ENCODE results near the gene TMEM30A. TPM values are rescaled to one million over a fixed set of nuclear protein-coding genes. Genes with fewer than 3 reads are reported as not detected.

TMEM30A gene
- total RNA-seq, 1 experiment from 2014 or later: 65.2 TPM

- peak overlapping the region in 1 of 3 experiments; percentile 69; a peak in 1 of 7 replicates for H3K27ac Mint-ChIP-seq
- no peaks in the 10 kb centered on the region for H4K20me1 ChIP-seq (ENCODE audit: control insufficient read depth, insufficient read depth, insufficient read length)
- H3K9me3 Mint-ChIP-seq: no peaks in the 10 kb centered on the region; a peak in 1 of 5 replicates
- H3K27me3 ChIP-seq (ENCODE audit: insufficient read depth, low read length): peaks cover 46% of the 10 kb centered on the region
- no peak overlapping the region for H3K27ac ChIP-seq (ENCODE audit: insufficient read length, low read depth, low read length)
- H2BK5ac ChIP-seq (ENCODE audit: insufficient read length, low read length): no peak overlapping the region
- peaks cover 37% of the 10 kb centered on the region for H3K23me2 ChIP-seq (ENCODE audit: insufficient read length, low read depth, low read length, poor library complexity, severe bottlenecking)
- H3K9ac ChIP-seq (ENCODE audit: extremely low read depth, insufficient read length, low read length): no peak overlapping the region
- H2BK20ac ChIP-seq (ENCODE audit: low read depth, low read length, poor library complexity, severe bottlenecking): no peak overlapping the region
- H3K4me1 Mint-ChIP-seq: peaks cover 67 to 72% of the 10 kb centered on the region in 2 experiments
- no CpG with 5 or more reads among the region's 33 CpGs for WGBS (ENCODE audit: extremely low coverage, insufficient read length, low lambda C conversion rate)
- H2BK120ac ChIP-seq (ENCODE audit: low read depth, low read length, poor library complexity, severe bottlenecking): no peak overlapping the region
- no peak overlapping the region for H4K91ac ChIP-seq (ENCODE audit: insufficient read length, low read depth, low read length)
- H3K23ac ChIP-seq (ENCODE audit: insufficient read length, low read depth, low read length): no peak overlapping the region
- H2BK15ac ChIP-seq (ENCODE audit: low read depth, low read length): no peak overlapping the region
- H3K9me3 ChIP-seq (ENCODE audit: control insufficient read depth, low read depth, low read length): no peaks in the 10 kb centered on the region
- H3K4me3 Mint-ChIP-seq: peak overlapping the region; percentile 77 to 92
- H3K4ac ChIP-seq (ENCODE audit: low read depth, low read length): no peak overlapping the region
- H3T11ph ChIP-seq (ENCODE audit: low read length): no peak overlapping the region
- DNase-seq: peak; percentile 90
- H3K56ac ChIP-seq (ENCODE audit: insufficient read length, low read depth, low read length): no peak overlapping the region
- H4K5ac ChIP-seq (ENCODE audit: insufficient read length, low read depth, low read length): no peak overlapping the region
- peaks cover 71% of the 10 kb centered on the region for H3K27me3 Mint-ChIP-seq (ENCODE audit: low read depth)
- no peak overlapping the region for H3K14ac ChIP-seq (ENCODE audit: insufficient read depth, low read length)
- no peaks in the 10 kb centered on the region for H3K79me2 ChIP-seq (ENCODE audit: insufficient read depth, low read length)
- no peak overlapping the region for H2AK5ac ChIP-seq (ENCODE audit: insufficient read length, low read length)
- no peaks in the 10 kb centered on the region for H3K79me1 ChIP-seq (ENCODE audit: insufficient read depth, low read depth, low read length, poor library complexity, severe bottlenecking)
- no peak overlapping the region for H4K8ac ChIP-seq (replicated peaks; ENCODE audit: insufficient read length, low read depth, low read length)
- peak; percentile 95 for TF ChIP-seq CTCF (conservative IDR thresholded peaks at IDR 0.05)
- H3K36me3 Mint-ChIP-seq (ENCODE audit: insufficient read depth in 1 of 3, low read depth in 3 of 3): no peaks in the 10 kb centered on the region; a peak in 1 of 7 replicates
- peaks cover 3% of the 10 kb centered on the region; the same call in 1 of the 2 replicates for H3K4me1 ChIP-seq (ENCODE audit: insufficient read depth, low read length)
- H3K18ac ChIP-seq (ENCODE audit: insufficient read length, low read depth, low read length): no peak overlapping the region
- H3K4me2 ChIP-seq (ENCODE audit: insufficient read depth, insufficient read length, low read length): peak overlapping the region; percentile 97
- H2BK12ac ChIP-seq (ENCODE audit: insufficient read length, low read depth, low read length): no peak overlapping the region
- H2AFZ ChIP-seq (ENCODE audit: low read length): no peak overlapping the region
These were observed 76.1 kb downstream of the TMEM30A start for GRCh38 chr6:75208298-75209183.
